Stimulated activated CD4-positive, alpha-beta T cell treated with anti-CD3 and anti-CD28 coated beads, Interleukin-4, amount 100 ng/mL, for 24 hours (primary cell): Measurements from ENCODE around the gene IPO13.

ENCODE experiments used
- DNase-seq: peaks from one replicate; pipeline ENCODE4 v3.0.0-alpha.2; 2020

Gene IPO13

GRCh38 chr1:43991476-43992231, 44.9 kb downstream of the IPO13 start, which contains the start of gene CCDC24:
CCDC24 (plus strand) TSS chr1:43991599; CDS start chr1:43991879, 280 bp downstream.
- peak; percentile 79 for DNase-seq

DNA sequence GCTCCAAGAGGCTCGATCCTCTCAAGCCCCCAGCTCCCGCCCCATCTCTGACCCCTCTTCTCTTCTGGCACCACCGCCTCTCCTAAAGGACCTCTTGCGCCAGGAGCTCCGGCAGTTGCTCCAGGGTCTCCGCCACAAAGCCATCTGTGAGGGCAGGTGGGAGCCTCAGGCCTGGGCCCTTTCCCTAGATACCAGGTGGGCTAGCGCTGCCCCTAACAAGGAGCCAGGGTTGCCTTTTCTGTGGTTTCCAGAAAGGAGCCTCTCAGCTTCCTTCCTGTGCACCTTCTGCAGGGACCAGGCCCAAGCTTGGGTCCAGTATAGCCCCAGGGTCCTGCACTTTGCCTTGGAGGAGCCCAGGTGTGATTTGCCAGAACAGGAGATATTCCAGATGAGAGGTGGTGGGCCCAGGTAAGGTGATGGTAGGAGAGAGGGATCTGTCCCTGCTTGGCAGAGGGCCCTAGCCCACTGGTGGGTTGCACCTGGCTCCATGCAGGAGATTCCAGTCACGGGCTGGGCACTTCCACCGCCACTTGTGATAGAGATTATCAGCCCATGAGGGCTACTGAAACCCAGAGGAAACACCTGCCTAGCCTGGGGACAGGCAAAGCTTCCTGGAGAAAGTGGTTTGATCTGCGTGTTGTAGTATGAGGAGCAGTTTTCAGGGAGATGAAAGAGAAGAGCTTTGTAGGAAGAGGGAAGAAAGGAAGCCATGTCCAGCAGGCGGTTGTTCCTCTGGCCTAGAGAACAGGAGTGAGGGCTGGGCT, 45.7 kb downstream of the IPO13 start:
- no peak for DNase-seq

- DNase-seq = no peak
Observed at GRCh38 chr1:43993206-43993914, 46.6 kb downstream of the IPO13 start.

DNA sequence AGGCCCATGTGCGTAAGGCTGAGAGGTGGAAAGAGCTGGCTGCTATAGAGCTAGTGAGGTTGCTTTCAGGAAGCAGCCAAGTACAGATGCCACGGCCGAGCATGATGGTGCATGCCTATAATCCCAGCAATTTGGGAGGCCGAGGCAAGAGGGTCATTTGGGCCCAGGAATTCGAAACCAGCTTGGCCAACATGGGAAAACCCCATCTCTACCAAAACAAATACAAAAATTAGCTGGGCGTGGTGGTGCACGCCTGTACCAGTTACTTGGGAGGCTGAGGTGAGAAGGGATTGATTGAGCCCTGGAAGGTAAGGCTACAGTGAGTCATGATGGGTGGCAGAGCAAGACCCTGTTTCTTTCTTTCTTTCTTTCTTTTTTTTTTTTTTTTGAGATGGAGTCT, 47.3 kb downstream of the IPO13 start:
- no peak for DNase-seq

DNA sequence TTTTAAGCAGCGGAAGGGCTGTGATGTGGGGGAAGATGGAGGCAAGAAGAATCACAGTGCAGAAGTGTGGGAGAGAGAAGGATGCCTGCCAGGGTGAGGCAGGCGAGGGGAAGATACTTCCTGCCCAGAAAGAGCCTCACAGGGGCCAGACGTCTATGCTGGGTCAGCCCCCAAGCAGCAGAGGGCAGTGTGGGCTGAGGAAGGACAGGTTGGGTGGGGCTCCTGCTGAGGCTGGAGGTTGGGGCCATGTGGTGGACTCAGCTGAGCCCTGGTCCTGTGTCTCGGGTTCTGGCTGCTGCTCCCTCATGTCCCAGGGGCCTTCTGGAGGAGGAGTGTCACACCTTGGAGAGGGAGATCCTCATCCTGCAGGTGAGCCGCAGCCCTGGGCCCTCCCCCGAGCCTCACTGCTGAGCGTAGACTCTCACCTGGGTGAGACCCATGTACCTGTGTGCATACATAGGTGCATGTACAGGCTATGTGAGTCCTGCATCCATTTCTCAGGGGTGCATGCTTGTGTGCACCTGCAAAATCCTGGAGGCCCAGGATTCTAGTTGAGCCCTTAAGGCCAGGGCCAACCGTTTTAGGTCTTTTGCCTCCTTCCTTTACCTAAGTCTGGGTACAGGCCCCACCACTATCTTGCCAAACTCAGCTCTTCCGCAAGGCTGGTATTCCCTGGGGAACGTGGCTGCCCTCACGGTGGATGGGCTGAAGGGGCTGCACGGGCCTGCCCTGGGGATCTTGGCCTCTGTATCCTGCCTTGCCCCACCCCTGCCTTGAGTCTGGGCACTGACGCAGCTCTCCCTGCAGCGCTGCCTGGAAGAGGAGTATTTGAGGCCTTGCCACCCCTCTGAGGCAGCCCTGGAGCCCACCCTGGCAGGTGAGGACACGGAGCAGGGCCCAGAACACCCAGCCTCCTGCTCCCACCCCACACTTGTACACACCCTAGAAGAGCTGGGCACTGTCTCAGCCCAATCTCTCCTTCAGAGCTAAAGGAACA, 48.3 kb downstream of the IPO13 start:
- no peak for DNase-seq

GRCh38 chr1:43995984-43996732, 49.4 kb downstream of the IPO13 start:
- no peak for DNase-seq

DNA sequence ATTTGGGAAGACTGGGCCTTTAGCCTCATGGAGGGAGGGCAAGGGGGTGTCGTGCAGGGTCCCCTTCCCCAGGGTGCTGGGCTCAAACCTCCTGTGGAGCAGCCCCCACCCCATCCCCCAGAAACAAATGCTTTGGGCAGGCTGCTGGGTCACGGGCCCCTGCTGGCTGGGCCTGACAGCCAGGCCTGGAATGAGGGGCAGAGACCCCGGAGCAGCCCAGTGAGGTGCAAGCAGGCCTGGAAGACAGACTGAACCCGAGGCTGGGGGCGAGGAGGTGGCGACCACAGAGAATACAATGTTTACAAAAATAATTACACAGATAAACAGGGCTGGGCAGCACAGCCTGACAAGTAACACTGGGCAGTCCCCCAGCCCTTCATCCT, 50.0 kb downstream of the IPO13 start:
- no peak for DNase-seq

DNA sequence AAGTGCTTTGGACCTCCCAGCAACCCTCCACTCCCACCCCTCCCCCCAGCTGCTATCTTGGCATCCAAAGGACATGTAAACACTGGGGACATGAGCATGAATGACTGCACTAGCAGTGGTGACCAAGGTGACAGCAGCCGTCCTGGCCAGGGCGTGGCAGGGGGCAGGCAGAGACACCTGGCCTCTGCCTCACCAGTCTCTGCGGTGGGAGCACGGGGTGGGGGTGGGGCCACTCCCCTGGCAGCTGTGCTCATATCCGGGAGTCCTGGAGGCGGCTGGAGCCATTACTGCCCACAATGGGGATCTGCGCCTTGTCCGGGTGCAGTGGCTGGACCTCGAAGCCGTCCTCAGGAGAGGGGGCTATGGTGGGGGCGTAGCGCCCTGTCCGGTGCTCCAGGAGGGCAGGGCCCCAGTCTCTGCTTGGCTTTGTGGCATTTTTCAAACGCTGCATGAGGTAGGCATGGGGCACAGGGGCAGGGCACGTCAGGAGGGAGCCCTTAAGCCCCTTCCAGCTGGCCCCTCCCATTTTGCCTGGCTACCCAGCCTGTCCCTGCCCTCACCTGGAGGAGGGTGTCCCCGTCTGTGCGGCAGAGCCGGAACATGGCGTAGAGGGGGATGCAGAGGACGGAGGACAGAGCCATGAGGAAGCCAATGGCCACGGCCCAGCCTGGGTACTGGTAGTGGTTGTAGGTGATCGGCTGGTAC, 50.7 kb downstream of the IPO13 start:
- DNase-seq = no peak

DNA sequence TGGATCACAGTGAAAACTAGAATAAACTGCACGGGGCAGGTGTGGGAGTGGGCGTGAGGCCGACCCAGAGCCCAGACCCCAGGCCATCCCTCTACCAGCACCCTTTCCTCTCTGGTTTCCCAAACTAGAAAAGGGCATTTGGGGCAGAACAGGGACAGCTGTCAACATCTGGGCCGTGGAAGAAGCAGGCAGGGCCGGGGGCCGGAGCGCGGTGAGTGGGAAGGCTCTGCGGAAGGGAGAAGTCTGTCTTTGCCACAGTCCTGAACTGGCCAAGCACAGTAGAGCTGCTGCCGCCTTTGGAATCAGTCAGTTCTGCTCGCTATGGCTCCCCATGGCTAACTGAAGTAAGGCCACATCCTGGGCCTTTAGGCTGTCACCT, 51.2 kb downstream of the IPO13 start:
- no peak for DNase-seq

DNA sequence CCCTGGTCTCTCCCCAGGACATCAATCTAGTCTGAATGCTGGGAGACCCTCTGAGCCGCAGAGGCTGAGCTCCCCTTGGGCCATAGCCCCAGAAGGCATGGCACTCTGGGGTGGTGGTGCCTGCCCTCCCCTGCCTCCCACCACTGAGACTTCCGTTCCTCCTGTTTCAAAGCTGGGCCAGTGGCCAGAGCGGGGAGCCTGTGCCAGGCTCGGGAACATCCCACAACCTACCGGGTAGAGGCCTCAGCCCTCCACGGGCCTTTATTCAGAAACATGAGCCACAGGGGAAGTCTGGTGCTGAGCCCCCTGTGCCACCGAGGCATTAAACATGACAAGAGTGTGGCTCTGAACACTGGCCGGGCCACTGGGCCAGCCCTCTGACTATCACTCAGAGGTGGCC, 52.7 kb downstream of the IPO13 start:
- no peak for DNase-seq

DNA sequence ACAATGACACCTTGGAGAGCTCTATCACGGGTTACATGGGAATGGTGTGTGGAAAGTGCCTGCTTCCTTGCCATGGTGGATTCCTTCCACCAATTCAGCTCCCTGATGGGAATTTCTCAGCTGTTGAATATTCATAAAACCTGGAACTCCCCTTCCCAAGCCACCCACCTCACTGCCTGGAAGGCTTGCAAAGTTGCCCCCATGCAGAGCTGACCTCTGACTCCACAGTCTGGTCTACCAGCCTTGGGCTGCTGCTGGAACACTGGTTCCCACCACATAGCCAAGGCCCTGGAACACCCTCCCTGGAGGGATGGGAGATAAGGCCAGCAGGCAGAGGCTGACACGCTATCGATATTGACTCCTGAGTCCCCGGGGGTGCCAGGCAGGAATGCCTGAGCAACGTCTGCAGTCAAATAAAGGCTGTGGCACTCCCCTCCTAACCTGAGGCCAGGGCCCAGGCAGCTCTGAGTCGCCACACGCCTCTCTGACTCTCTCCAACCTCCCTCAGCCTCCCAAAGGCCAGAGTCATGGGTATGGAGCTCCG, 53.4 kb downstream of the IPO13 start:
- no peak for DNase-seq

- no peak for DNase-seq
Observed at GRCh38 chr1:44002165-44002564, 55.4 kb downstream of the IPO13 start.

- DNase-seq = no peak
Observed at GRCh38 chr1:44002606-44003157, 55.9 kb downstream of the IPO13 start.

GRCh38 chr1:44008259-44008658, 61.5 kb downstream of the IPO13 start:
- DNase-seq = no peak

GRCh38 chr1:44010935-44011471, 64.3 kb downstream of the IPO13 start:
- DNase-seq = no peak

DNA sequence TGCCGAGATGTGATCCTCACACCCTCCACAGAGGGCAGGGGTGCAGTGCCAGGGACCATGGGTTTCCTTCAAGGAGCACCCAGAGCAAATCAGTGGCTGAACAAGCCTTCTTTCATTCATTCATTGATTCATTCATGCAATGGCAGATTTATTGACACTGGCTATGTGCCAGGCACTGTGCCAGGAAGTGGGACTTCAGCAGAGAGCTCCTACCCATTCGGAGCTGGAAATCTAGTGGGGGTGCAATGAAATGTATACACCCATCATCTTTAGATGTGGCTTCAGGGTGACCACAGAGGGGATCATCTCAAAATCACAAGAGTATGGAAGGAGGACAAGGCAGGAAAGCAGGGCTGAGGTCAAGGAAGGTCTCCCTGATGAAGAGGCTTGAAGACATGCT, 65.7 kb downstream of the IPO13 start:
- no peak for DNase-seq

- no peak for DNase-seq
Observed at GRCh38 chr1:44012941-44013609, 66.3 kb downstream of the IPO13 start.

- DNase-seq = no peak
Observed at GRCh38 chr1:44013949-44014348, 67.2 kb downstream of the IPO13 start.

DNA sequence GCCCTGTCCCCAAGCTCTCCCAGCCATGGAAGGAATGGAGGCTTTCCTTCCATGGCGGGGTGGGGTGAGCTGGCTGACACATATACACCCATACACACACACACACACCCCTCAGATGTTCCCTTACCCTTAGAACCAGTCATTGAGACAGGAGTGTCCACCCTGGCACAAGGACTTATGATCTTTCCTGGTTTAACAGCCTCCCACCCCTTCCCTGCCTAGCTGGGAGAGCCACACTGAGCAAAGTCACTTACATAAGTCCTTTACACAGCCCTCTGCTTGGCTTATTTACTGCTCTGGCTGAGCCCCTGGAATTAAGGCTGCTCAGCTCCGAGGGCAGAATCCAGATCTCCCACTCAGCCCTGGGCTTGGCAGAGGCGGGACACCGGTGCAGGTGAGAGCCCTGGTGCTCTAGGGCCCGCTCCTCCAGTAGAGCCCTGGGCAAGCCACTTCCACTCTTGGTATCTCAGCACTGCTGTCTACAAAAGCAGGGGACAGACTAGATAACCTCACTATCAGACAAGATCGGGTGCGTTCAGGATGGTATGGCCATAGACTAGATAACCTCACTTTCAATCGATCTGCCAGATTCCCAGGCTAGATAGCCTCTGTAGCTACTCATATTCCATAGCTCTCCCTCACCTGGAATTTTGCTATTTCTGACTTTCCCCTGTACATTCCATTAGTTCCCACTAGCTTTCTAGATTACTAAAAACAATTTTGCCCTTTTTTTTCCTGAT, 67.8 kb downstream of the IPO13 start:
- no peak for DNase-seq
